Mucosa of descending colon (tissue), 3 donors: ENCODE results near the gene TNFAIP1. TPM values are rescaled to one million over a fixed set of nuclear protein-coding genes. Genes with fewer than 3 reads are reported as not detected.

Experiments
- ATAC-seq: fragments of 200-7000 bp; cut with Tn5 transposase; one replicate; pipeline ENCODE4 v1.9.1; 2020; ENCODE audit warnings: mild to moderate bottlenecking, moderate library complexity
- DNase-seq, 3 donors: peaks; one replicate each; pipeline ENCODE4 v3.0.0-alpha.2; 2020
- H3K36me3 ChIP-seq: fragments of 200-600 bp; one replicate; pipeline ENCODE4 v1.8.0; 2021; ENCODE audit warnings: low read depth, mild to moderate bottlenecking
- H3K4me1 ChIP-seq: fragments of 200-600 bp; one replicate; pipeline ENCODE4 v1.8.0; 2021; ENCODE audit warnings: low read depth, mild to moderate bottlenecking
- H3K4me3 ChIP-seq: fragments of 200-600 bp; one replicate; pipeline ENCODE4 v1.8.0; 2021; ENCODE audit warnings: mild to moderate bottlenecking
- H3K9me3 ChIP-seq: fragments of 200-600 bp; one replicate; pipeline ENCODE4 v1.8.0; 2021; ENCODE audit warnings: mild to moderate bottlenecking
- intact Hi-C, 2 donors: fragments of 100-400 bp; cut with DNase I in 1 of 2; cut with micrococcal nuclease in 1 of 2; formaldehyde crosslinking; loops; one replicate each; pipeline versions ENCODE4 v1.11.0 to v1.11.1; 2022; cut with DNase I, micrococcal nuclease
- total RNA-seq, 3 donors: library from RNA; stranded (reverse); fragmentation: NEBNext Ultra II Directional in 2 of 3; extraction: Animal tissue kit (Norgen Biotek cat#: 25700) in 2 of 3; gene quantifications; one replicate each; pipeline versions ENCODE4 v1.2.1 to v1.2.4, GENCODE V29; 2021 to 2023
- TF ChIP-seq, protein P1 (sequence below): fragments of 200-600 bp; IDR thresholded peaks from one replicate; pipeline ENCODE4 v1.8.0; 2022; ENCODE audit warnings: antibody characterized with exemption, mild to moderate bottlenecking
- donor health status: DM: no; HTN: no; CAD: no; lungs with moderate emphysema.
- donor health status: DM: no; HTN: no; CAD: no.
- donor health status: DM: no; HTN: yes; CAD: no.

TNFAIP1 gene
- total RNA-seq, 3 donors from 2014 or later, result 36.8 to 38.4 (median 36.8) TPM

DNA sequence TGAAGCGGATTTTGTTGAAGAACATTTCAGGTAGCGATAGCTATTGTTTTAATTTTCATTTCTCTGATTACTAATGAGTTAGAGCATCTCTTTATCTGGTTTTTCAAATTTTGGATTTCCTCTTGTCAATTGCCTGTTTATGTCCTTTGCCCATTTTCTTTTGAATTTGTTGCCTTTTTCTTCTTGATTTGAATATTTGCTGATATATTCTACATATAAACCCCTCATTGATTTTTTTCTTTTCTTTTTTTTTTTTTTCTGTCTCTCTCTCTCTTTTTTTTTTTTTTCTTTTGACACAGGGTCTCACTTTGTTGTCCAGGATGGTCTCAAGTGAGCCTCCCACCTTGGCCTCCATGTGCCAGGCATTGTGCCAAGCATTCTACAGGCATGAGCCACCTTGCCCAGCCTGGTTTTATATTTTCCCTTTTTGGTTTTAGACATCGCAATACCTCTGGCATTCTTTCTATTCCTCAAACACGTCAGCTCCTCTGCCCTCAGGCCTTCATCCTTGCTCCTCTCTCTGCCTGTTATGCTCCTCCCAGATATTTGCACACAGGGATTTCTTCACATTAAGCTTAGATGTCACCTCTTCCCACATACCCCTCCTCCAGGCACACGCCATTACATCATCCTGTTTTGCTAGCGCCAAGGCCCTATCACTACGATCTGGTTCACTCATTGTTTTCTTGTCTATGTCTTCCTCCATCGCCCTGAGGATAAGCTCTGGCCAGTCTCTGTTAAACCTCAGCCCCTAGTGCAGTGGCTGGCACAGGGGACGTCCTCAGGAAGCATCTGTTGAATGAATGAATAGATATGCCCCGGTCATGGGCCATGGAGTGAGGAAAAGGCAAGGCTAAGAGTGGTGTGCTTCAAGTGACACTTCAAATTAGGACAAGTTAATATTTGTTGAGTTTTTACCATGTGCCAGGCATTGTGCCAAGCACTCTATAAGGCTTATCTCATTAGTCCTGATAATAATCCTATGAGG is 44.5 kb downstream of the TNFAIP1 start:
- DNase-seq (no peak), ATAC-seq (no peak)
- H3K4me3 ChIP-seq, result no peak overlapping the region
- intact Hi-C loops, result no loop called here
- peaks cover 2% of the 10 kb centered on the region for H3K4me1 ChIP-seq
- H3K9me3 ChIP-seq, result no peaks in the 10 kb centered on the region
- no peaks in the 10 kb centered on the region for H3K36me3 ChIP-seq
- TF ChIP-seq, protein P1, sequence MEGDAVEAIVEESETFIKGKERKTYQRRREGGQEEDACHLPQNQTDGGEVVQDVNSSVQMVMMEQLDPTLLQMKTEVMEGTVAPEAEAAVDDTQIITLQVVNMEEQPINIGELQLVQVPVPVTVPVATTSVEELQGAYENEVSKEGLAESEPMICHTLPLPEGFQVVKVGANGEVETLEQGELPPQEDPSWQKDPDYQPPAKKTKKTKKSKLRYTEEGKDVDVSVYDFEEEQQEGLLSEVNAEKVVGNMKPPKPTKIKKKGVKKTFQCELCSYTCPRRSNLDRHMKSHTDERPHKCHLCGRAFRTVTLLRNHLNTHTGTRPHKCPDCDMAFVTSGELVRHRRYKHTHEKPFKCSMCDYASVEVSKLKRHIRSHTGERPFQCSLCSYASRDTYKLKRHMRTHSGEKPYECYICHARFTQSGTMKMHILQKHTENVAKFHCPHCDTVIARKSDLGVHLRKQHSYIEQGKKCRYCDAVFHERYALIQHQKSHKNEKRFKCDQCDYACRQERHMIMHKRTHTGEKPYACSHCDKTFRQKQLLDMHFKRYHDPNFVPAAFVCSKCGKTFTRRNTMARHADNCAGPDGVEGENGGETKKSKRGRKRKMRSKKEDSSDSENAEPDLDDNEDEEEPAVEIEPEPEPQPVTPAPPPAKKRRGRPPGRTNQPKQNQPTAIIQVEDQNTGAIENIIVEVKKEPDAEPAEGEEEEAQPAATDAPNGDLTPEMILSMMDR, result no peak

DNA sequence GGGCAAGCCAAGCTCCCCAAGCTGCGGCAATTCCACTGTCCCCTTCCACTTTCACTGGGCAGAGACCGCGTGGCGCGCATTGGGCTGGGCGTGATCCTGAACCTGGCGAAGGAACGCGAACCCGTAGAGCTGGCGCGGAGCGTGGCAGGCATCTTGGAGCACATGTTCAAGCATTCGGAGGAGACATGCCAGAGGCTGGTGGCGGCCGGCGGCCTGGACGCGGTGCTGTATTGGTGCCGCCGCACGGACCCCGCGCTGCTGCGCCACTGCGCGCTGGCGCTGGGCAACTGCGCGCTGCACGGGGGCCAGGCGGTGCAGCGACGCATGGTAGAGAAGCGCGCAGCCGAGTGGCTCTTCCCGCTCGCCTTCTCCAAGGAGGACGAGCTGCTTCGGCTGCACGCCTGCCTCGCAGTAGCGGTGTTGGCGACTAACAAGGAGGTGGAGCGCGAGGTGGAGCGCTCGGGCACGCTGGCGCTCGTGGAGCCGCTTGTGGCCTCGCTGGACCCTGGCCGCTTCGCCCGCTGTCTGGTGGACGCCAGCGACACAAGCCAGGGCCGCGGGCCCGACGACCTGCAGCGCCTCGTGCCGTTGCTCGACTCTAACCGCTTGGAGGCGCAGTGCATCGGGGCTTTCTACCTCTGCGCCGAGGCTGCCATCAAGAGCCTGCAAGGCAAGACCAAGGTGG is 45.7 kb downstream of the TNFAIP1 start:
- H3K4me3 ChIP-seq, result no peak overlapping the region
- H3K4me1 ChIP-seq, result peaks cover 2% of the 10 kb centered on the region
- DNase-seq (peak in 2 of 3 donors; percentile 59 to 65), ATAC-seq (peak; percentile 45)
- intact Hi-C loops, result no loop called here
- TF ChIP-seq, protein P1, result no peak
- no peaks in the 10 kb centered on the region for H3K9me3 ChIP-seq
- no peaks in the 10 kb centered on the region for H3K36me3 ChIP-seq

DNA sequence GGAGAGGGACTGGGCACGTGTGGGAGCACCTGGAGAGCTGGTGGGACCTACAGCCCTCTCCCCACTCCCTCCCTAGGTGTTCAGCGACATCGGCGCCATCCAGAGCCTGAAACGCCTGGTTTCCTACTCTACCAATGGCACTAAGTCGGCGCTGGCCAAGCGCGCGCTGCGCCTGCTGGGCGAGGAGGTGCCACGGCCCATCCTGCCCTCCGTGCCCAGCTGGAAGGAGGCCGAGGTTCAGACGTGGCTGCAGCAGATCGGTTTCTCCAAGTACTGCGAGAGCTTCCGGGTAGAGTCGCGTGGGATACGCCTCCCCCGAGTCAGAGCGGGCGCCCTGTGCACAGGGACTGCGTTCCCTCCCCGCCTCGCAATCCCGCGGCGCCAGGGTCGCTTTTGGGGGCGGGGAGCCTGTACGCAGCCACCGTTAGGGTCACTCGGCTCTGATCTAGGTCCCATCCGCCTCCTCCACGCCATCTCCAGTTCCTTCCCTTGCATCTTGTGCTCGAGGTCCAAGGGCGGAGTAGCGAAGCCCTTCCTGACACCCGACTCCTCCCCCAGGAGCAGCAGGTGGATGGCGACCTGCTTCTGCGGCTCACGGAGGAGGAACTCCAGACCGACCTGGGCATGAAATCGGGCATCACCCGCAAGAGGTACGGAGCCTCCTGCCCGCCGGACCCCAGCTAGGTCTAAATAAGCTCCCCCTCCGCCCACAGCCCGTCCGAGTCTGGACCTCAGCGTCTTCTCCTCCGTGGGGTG is 48.9 kb downstream of the TNFAIP1 start:
- Histone ChIP-seq H3K9me3 (no peaks in the 10 kb centered on the region), H3K4me3 (peak overlapping the region; percentile 15), H3K36me3 (no peaks in the 10 kb centered on the region), H3K4me1 (peaks cover 2% of the 10 kb centered on the region)
- DNase-seq (peak; percentile 83 to 89 (median 88)), ATAC-seq (peak; percentile 94)
- TF ChIP-seq, protein P1, result no peak
- intact Hi-C loops, result no loop called here

DNA sequence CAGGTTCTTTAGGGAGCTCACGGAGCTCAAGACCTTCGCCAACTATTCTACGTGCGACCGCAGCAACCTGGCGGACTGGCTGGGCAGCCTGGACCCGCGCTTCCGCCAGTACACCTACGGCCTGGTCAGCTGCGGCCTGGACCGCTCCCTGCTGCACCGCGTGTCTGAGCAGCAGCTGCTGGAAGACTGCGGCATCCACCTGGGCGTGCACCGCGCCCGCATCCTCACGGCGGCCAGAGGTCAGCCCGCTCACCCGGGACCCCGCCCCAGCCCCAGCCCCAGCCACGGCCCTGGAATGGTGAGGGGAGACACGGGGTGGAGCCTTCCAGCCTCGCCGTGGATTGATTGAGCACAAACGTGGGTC is 49.5 kb downstream of the TNFAIP1 start:
- Histone ChIP-seq H3K4me3 (peak overlapping the region; percentile 15), H3K9me3 (no peaks in the 10 kb centered on the region), H3K36me3 (no peaks in the 10 kb centered on the region), H3K4me1 (peaks cover 2% of the 10 kb centered on the region)
- peak; percentile 41 to 73 (median 72) for DNase-seq
- intact Hi-C loops, result no loop called here
- TF ChIP-seq, protein P1, result no peak
- peak; percentile 68 for ATAC-seq

DNA sequence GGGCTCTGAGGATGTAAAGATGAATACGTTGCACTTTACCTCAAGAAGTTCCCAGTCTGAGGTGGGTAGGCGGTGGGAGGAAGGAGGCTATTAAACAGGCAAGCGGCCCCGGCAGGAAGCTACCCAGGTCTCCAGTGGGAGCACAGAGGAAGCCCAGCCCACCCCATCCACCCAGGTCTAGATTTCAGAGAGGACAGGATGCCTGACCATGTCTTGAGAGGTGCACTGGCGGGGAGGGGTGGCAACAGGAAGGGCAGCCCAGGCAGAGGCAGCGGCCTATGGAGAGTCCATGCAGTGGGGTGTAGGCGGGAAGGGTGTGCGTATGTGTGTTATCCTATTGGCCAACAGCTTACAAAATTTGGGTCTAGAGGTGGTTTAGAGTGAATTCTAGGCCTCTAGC is 49.8 kb downstream of the TNFAIP1 start:
- Histone ChIP-seq H3K4me3 (no peak overlapping the region), H3K9me3 (no peaks in the 10 kb centered on the region), H3K4me1 (peaks cover 2% of the 10 kb centered on the region), H3K36me3 (no peaks in the 10 kb centered on the region)
- DNase-seq, result no peak
- TF ChIP-seq, protein P1, result no peak
- intact Hi-C loops, result no loop called here
- no peak for ATAC-seq
